Left forelimb (tissue), 1 donor: ENCODE results near the gene RNF123.
"Not testable (repeated sequence)": the region's sequence is repeated elsewhere in the genome, so short reads cannot be mapped to it uniquely, and the experiment has no call there.

Source experiments
- DNase-seq: peaks from one replicate; pipeline ENCODE4 v3.0.0-alpha.2; 2018; ENCODE audit warnings: low spot score

The RNF123 gene

GRCh38 chr3:49720855-49721595 lies 31.7 kb downstream of the RNF123 start:
- DNase-seq = peak; percentile 64

- DNase-seq = peak; percentile 57
Measured at GRCh38 chr3:49721596-49721895, 32.2 kb downstream of the RNF123 start.

DNA sequence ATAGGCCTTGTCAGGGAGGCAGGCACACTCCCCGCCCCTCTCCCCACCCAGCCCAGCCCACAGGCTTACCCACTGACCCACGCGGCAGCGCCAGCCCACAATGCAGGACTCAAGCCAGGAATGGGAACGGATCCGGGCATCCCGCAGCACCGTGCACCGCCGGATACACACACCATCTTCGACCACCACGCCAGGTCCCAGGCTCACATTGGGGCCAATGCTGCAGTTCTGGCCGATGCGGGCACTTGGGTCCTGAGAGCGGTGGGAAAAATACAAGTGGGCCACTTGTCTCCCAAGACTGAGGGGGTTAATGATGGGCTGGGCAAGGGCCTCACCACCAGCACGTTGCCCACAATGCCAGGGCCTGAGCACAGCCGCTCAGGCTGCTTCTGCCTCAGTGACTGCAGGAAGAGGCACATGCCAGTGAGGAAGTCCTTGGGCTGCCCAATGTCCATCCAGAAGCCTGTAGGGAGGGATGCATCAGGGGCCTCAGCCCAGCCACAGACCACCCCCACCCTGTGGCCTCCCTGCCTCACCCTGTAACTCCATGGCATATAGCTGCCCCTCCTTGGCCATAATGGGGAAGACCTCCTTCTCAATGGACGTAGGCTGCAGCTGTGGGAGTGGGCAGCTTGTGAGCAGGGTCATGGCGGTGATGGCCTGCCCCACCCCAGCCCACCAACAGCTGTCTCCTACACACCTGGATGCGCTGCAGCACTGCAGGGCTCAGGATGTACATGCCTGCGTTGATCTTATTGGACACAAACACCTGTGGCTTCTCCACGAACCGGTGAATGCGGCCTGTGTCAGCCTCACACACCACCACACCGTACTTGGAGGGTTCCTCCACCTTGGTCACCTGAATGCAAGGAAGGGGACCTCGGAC lies 32.8 kb downstream of the RNF123 start:
- DNase-seq = peak; percentile 61

DNA sequence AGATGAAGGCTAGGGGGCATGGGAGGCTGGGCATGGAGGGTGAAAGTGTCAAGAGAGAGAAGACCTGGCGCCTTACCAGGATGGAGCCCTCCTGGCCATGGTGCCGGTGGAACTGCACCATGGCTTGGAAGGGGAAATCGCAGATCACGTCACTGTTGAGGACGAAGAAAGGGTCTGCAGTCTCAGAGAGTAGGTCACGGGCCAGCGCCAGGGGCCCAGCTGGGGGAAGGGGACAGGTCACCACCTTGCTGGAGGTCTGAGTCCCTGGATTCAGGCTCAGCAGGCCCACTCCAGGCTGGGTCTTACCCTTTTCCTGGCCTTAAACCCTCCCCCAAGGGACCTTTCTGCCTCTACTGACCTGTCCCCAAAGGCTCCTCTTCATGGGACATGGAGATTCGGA lies 33.5 kb downstream of the RNF123 start:
- no peak for DNase-seq

GRCh38 chr3:49723296-49723627 lies 33.9 kb downstream of the RNF123 start:
- peak; percentile 68 for DNase-seq

GRCh38 chr3:49723628-49724551 lies 34.5 kb downstream of the RNF123 start, which contains the start of gene GMPPB:
Gene GMPPB (minus strand): TSS chr3:49723951. CDS start chr3:49723726, 225 bp downstream.
- peak; percentile 98 for DNase-seq

DNA sequence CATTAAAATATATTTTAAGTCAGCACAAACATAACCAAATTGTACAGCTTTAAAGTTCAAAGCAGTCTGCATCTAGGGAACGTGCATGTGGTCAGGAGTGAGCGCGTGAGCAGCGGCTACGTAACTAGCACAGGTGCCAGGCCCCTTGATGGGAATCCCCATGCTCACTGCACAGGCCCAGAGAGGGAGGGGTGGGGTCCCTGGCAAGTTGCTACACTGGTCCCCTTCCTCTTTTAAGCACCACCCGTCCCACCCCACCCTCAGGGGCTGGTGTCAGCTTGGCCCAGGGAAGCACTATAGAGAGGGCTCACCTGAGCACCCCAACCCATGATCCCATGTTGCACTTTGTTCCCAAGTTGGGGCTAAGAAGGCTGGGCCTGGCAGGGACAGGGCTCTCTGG lies 35.2 kb downstream of the RNF123 start:
- DNase-seq = peak; percentile 64

GRCh38 chr3:49725906-49726681 lies 36.7 kb downstream of the RNF123 start:
- peak; percentile 41 for DNase-seq

GRCh38 chr3:49727154-49727923 lies 38.0 kb downstream of the RNF123 start:
- DNase-seq = peak; percentile 44

DNA sequence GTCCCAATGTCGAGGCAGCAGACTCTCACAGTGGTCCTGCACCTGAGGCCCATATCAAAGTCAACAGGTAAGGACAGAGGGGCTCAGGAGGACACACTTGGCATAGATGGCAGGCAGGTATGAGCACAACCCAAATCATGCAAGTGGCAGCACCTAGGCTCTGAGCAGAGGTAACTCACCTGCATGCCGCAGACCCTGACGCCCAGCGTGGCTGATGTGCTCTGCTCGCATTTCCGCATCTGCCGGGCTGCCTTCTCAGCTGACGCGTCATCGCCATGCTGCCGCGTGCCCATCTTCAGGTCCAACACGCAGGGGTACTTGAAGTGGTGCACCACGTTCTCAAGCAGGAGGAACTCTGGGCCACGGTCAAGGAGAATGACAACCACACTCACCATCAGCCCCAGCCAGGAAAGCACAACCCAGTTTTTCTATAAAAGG lies 38.6 kb downstream of the RNF123 start:
- no peak for DNase-seq

GRCh38 chr3:49729966-49730609 lies 40.7 kb downstream of the RNF123 start:
- peak; percentile 2 for DNase-seq

DNA sequence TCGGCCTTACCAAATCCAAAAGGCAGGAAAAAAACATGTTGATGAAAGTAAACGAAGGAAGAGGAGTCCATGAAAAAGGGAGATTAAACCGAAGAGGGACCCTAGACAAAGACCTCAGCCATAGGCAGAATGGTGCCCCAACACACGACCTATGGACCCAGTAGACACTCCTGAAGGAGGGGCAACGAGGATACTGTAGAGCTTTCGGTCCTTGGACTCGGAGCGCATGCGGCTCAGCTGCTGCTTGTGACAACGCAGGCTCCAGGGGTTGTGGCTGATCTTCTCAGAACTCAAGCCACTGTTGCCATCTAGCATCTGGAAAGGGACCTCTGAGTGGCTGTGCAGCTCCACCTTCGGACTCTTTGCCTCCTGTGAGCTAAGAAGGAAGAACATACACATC lies 43.2 kb downstream of the RNF123 start:
- no peak for DNase-seq

DNA sequence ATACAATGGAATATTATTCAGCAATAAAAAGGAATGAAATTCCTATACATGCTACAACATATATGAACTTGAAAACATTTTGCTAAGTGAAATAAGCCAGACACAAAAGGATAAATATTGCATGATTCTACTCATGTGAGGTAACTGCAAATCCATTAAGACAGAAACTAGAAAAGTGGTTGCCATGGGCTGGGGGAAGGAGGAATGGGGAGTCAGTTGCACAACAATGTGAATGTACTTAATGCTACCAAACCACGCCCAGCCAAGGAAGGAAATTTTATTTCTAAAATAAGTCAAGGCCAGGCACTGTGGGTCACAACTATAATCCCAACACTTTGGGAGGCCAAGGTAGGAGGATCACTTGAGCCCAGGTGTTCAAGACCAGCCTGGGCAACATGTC lies 44.2 kb downstream of the RNF123 start:
- no peak for DNase-seq

GRCh38 chr3:49734752-49735151 lies 45.4 kb downstream of the RNF123 start:
- no peak for DNase-seq

GRCh38 chr3:49738067-49738713 lies 48.8 kb downstream of the RNF123 start:
- DNase-seq = no peak

- DNase-seq = no peak
Measured at GRCh38 chr3:49740427-49740826, 51.1 kb downstream of the RNF123 start.

GRCh38 chr3:49745986-49746385 lies 56.6 kb downstream of the RNF123 start:
- no peak for DNase-seq

DNA sequence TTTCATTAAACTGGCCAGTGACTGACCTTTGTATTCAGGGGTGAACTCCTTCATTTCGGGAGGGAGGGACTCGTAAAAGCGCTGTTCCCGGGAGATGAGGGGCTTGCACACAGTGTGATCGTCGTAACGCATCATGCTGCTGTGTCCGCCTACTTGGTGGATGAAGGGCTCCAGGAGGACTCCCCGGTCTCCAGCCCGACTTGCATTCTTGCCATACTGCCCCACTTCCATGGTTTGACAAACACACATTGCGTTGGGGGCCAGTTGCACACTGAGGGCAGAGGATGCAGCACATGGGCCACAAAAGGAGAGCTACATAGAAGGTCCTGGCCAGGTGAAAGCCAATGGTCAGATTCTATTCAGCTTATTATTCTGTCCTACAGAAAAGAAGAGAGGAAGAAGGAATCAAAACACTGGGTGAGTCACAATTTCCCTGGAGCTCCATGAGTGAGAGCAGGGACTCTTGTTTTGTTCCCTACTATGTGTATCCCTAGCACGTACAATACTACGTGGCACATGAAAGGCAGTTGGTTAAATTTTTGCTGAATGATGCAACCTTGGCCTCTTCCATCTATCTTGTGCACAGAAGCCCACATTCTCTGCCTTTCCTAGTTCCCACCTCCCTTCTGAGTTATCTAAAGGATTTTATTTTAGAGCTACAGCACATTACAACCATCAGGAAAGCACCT lies 58.6 kb downstream of the RNF123 start:
- DNase-seq = no peak

- not testable (repeated sequence) for DNase-seq
Measured at GRCh38 chr3:49748874-49749273, 59.5 kb downstream of the RNF123 start.
